ENCODE measurements around the gene C5orf58.

DNA sequence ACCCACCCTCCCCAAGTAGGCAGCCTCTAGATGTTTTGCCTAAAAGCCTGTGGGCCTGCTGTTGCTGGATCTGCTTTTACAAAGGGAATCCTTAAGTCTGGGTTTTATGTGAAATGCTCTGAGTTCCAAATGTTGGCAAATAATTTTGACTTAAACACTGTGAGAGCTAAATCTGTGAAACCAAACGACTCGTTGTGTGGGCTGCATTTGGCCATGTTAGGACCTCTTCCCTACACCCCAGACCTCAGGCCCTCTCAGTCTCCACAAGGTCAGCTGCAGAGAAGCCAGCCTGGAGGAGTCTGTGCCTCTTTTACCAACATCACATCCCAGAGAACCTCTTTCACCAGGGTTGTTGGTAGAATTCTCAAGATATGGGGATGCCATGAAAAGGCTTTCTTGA is 55.4 kb downstream of the C5orf58 start:
- no peak for TF ChIP-seq YY1 (IDR thresholded peaks at IDR 0.05; ENCODE audit: insufficient read depth, insufficient read length)
- no peak for TF ChIP-seq ZNF274 (IDR thresholded peaks at IDR 0.05; ENCODE audit: low read depth, low read length)
